DMS114 treated with DMSO at 0.1 percent for 48 hours (cell line): Measurements from ENCODE around the gene BROX.
"Not testable (repeated sequence)": the region's sequence is repeated elsewhere in the genome, so short reads cannot be mapped to it uniquely, and the experiment has no call there.

Experiments
- DNase-seq: peaks from one replicate; lab custom pipeline; 2025; ENCODE audit not compliant: unreplicated experiment; lab: John Stamatoyannopoulos, UW

The BROX gene, protein sequence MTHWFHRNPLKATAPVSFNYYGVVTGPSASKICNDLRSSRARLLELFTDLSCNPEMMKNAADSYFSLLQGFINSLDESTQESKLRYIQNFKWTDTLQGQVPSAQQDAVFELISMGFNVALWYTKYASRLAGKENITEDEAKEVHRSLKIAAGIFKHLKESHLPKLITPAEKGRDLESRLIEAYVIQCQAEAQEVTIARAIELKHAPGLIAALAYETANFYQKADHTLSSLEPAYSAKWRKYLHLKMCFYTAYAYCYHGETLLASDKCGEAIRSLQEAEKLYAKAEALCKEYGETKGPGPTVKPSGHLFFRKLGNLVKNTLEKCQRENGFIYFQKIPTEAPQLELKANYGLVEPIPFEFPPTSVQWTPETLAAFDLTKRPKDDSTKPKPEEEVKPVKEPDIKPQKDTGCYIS

DNA sequence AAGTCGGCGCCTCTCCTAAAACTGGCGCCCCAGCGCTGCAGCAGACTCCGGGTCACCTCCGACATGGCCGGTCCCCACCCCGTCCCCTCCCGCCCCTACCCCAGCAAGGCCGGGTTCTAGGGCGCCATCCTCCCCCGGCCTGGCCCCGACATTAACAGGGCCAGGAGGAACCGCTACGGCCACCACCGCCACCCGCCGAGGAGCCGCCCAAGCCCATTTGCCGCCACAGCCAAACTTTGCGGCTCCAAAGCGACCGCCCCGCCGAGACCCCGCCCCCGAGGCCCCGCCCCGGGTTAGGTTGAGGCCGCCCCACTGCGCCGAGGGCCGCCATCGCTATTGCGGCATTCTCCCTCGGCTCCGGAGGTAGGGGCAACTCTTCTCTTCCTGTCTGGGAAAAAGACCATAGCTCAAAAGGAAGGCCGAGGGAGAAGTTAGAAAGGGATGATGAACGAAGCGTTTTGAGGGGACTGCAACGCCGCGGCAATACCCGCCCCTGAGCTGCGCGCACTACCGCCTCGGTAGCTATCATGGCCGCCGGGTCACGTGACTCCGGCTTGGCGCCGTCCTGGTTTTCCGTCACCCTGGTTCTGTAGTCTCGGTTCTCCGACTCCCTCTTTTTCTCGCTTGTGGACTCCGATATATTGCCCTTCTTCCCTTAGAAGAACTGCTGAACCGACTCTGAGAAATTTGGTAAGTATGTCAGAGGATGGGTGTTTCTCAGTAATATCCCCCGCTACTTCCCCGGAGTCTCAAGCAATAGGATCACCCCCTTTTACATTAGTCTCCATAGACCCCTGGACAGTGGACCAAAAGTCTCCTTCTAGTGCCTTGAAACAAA, at the start of gene BROX, which contains the start of gene AIDA:
Gene BROX (plus strand): TSS at position 312 of the 838 bp plus-strand sequence. CDS start 3,136 bp downstream, outside the sequence.
Gene AIDA (minus strand): TSS at position 239 of the 838 bp plus-strand sequence. CDS start 174 bp downstream, at position 65.
- DNase-seq: peak; percentile 79

DNA sequence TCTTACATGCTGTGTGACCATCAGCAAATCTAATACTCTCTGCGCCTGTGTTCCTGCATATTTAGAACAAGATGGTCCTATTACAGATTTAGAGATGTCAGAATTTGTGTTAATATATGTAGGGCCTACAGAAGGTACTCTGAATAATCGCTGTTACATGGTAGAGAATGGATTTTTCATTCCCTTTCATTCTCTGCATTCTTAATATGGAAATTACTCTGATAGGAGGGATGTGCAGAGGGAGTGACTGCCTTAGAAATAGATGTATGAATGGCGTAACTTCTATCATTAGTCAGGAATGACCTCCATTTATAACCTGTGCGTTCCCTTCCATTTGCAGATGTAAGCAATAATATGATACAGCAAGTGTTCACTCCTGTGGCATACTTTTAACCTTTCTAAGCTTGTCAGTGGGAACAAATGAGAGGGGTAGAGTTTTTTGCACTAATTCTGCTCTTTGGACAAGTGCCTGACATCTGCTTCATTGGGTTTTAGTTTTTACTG, 48.9 kb upstream of the BROX start:
- DNase-seq: no peak

DNA sequence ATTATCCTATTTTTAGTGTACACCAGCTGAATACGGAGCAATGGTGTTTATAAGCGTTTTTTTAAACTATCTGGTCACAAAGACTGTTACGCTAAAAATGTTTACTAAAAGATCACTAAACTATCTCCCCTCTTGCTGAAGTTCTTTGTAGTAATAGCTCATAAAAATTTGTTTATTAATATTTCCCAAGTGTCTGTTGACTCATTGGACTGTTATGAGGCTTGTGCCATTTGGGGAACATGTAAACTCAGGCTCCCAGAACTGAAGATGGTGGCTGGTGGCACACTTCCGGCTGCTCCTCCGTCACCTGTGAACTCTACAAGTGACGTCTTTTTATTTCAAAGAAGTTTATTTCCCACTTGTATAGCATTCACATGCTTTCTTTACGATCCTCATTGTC, 46.4 kb upstream of the BROX start:
- no peak for DNase-seq

DNA sequence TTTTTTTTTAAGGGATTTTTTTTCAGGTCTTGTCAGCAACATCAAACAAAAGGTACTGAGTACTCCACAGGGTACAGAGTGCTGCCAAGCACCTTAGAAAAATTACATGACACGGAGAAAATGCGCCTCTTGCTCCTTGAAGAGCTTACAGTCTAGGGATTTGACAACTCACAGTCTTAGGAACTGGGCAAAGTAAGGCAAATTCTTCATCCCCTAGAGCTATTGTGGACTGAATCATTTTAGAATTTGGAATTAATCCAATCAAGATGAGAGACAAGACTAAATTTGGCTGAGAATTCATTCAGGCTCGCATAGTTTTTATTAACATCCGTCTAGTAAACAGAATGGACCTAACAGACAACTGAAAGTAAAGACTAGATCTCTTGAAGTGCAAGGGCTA, 44.2 kb upstream of the BROX start:
- not testable (repeated sequence) for DNase-seq

DNA sequence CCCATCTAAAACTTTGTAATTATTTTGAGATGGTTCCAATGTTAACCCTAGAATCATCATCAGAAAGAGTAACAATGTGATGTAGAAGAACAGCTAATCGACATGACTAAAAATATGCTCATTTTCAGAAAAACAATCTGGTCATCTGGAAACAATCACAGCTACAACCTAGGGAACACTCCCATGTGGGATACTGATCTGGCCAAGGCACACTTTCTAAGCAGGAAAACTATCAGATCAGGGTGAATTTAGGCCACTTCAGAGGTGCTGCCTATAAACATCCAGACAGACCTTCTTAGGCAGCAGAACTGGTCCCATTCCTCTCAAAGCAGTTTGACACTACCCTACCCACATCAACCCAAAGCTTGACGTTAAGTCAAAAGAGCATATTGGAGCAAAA, 43.3 kb upstream of the BROX start:
- not testable (repeated sequence) for DNase-seq

DNA sequence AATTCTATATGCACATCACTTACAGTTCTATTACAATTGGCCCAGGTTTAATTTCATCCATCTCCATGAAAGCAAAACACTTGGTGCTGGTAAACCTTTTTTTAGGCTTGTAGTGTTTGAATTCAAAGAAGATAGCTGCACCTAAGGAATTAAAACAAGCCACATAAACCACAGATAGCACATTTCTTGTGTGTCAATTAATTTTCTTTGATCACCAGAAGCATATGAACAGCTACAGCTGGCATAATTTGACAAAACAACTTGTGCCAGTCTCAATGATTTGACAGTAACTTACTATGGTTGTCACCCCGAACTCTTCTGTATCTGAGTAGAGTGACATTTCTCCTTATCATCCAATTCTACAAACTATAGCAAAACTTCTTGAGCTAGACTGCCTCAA, 42.3 kb upstream of the BROX start:
- no peak for DNase-seq

DNA sequence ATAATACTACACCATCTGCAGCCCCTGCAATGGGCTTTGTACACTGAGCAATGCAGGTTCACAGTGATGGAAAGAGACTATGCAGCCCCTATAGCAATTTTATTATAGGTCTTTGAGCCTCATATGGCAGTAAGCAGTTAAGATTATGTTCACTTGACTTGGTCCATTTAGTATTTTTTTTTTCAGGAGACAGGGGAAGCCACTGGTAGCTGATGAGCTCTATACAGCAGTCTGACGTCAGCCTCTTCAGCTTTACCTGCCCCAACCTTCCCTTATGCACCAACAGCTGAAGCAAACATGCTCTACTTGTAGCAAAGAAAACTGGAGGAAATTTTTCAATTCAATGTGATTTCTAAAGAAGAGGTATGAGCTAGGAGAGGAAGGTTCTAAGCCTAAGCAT, 32.3 kb upstream of the BROX start:
- no peak for DNase-seq

DNA sequence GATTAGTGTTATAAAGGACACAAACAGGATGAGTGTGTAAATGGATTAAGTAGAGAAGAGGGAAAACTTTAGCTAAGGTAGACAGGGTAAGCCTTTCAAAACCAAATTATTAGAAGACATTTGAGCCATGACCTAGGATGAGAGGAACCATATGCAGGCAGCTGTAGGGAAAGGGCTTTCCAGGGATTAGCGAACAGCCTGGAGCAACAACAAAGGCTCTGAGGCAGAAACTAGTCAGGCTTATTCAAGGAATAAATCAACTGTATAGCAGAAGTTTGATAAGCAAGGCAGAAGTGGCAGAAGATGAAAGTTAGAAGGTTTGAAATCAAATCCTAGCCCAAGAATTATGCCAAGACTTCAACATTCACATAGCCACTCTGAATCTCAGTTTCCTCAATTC, 21.3 kb upstream of the BROX start:
- DNase-seq: no peak

DNA sequence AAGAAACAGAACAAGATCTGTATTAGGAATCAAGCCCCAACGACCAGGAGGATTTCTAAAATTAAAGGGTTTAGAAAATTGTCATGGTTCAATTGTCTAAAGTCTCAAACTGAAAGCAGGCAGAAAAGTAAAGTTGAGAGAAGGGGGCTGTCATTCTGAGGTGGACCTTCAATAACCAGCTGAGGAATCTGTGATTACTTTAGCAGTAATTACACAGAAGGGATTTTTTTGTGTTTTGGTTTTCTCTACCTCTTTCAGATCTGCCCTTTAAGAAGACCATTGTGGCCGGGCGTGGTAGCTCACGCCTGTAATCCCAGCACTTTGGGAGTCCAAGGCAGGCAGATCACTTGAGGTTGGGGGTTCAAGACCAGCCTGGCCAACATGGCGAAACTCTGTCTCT, 17.4 kb upstream of the BROX start:
- DNase-seq: no peak

DNA sequence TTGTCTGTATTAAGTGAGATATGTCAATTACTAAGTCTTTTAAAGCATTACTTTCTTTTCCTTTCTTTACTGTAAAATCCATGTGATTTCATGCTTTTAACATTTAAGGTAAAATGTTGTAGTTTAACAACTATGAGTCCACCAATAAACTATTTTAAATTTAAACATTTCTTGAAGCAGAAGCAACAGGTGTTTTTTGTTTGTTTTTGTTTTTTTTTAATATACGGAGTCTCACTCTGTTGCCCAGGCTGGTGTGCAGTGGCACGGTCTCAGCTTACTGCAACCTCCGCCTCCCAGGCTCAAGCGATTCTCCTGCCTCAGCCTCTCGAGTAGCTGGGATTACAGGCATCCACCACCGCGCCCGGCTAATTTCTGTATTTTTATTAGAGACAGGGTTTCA, 15.6 kb upstream of the BROX start:
- DNase-seq: no peak

DNA sequence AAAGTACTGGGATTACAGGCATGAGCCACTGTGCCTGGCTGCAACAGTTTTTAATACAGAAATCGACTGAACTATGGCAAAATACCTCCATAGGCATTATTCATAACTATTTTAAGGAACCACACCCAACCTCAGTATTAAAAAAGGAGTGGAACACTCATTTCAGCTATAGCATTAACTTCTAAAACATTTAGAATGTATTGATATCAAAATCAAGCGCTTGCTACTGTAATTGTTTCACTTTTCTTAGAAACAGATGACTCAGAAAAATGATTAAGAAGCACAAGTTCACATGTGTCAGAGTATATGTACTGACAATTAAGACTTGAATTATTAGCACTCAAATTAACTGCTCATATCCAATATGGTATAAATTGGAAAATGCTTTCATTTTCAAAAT, 15.2 kb upstream of the BROX start:
- no peak for DNase-seq

DNA sequence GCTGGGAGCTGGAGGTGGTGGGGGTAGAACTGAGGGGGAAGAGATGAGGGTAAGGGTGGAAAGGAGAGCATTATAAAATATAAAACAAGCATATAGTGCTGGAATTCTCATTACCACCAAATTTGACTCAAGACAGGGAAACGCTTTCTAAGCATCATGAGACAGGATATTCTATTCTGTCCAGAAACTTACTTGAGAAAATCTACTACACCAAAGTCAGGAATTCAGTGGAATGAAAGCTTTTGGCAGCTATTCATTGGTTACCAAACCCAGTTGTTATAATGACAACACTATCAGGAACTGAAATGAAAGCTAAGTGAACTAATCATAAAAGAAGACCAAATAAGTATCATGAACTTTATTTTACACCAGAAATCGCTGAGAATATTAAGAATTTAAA, 14.5 kb upstream of the BROX start:
- DNase-seq: no peak

DNA sequence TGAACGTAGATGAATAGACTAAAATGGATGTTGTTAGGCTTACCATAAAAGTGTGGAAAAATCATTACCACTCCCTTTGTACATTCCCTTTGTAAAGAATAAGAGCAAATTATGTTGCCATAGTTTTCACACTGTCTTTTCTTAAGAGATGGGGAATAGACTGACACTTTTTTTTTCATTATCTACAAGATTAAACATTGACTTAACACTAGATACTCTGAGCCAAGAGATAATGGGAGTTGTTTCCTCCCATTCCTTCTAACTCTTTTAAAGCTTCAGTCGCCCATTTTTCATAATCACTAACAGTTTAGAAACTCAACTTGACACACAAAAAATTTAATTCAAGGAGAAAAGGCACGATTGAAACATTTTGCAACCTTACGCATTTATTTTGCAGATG, 10.2 kb upstream of the BROX start:
- no peak for DNase-seq

DNA sequence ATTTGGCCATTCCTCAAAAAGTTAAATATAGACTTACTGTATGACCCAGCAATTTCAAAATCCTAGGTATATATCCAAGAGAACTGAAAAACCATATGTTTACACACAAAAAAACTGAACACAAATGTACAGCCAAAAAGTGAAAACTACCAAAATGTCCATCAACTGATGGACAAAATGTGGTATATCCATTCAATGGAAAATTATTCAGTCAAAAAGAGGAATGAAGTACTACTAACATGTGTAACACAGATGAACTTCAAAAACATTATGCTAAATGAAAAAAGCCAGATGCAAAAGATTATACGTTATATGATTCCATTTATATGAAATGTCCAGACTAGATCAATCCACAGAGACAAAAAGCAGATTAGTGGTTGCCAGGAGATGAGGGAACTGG, 8.1 kb upstream of the BROX start:
- DNase-seq: no peak

DNA sequence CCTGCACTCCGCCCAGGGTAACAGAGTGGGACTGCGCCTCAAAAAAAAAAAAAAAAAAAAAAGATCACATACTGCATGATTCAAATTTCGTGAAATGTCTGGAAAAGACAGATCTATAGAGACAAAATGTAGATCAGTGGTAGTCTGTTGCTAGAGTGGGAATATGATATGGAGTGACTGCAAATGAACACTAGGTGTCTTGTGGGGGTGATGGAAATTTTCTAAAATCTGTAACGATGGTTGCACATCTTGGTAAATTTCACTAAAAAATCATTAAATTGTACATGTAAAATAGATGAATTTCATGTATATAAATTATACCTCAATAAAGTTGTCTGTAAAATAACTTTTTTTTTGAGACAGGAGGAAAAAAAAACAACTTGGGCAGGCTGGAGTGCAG, 5.5 kb upstream of the BROX start:
- DNase-seq: no peak

DNA sequence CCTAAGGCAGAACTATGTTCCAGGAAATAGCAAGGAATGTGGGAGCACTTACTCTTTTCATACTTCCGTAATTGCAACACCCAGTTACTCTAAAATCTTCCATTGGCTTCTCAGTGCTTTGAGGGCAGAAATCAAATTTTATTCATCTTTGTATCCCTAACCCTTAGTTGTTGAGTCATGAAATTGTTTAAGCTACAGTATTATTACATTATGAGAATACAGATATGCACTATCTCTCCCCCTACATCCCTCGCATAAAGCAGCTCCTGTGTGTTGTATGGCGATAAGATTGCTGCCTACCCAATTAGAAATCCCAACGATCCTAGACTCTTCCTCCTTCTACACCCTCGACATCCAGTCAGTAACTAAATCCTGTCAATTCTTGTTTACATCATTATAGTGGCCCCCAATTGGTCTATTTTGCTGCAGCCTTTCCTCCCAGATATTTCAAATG, 2.6 kb upstream of the BROX start:
- no peak for DNase-seq

DNA sequence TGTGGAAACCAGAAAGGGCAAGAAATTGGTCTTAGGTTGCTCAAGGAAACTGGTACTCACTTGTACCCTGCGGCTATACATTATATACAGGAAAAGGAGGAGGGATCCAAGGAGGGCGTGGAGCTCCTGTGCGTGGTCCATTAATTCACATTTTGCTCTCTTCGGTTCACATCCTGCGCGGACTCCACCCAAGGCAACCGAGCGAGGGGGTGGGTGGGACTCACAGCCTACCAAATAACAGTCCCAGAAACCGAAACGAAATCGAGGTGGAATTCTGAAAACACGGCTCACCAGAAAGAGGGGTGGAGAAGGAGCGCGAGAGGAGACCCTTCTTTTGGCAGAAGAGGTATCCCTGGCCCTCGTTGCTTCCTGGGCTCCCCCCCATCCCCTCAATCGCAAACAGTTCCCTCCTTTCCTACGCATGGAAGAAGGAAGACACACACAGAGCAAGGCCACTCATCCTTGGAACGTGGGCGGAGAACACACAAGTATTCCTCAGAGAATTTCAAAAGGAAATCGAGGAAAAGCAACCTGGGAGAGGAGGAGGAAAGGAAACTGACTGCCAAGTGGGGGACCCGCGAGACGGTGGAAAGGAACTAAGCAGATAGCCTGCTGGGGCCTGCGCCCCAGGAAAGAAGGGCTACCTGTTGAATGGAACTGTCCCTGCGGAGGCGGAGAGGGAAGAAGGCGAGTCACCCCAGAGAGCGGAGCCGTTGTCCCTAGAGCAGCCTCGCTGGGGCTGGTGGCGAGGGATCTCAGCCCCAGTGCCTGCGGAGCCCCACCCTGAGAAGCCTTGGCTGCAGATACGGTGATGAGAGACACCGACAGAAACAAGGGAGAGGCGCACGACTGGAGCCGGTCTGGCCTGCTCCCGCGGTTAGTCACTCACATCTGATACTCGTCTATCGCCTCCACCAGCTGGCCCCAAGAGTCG, 778 bp upstream of the BROX start:
- peak; percentile 30 for DNase-seq

DNA sequence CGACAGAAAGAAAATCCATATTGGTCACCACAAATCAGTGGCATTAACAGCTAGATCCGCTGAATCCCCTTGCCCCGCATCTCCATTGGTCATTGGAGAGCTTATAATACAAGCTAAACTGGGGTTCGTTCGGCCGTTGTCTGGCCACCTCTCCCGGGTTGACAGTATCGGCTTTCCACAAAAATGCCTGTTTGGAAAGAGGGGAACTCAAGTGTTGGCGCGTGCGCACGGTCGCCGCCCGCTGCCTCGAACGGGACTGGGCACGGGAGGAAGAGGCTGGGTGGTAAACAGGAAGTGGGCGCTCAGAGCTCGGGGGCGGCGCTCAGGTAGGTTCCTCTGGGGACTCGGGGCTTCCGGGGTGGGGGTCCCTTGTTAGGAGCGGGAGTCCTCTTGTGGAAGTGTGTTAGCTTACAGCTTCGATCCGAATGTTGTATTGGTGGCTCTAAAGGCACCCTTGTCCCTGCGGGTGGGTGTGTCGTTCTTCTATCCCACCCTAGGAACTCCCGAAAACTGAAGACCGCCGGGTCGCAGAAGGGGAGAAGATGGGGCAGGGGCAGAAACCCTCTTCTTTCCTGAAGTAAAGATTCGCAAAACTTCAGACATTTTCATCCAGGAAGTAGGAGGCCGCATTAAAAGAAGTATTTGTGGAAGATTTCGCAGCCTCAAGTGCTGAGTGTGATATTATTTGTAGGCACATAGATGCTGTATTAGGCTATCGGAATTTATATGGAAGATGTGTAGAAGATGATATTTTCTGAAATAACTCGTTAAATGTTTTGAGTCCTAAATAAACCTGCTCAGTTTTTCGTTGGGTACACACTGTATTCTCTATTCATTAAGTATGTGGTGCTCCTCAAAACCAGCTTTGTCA, 962 bp downstream of the BROX start:
- peak; percentile 92 for DNase-seq

DNA sequence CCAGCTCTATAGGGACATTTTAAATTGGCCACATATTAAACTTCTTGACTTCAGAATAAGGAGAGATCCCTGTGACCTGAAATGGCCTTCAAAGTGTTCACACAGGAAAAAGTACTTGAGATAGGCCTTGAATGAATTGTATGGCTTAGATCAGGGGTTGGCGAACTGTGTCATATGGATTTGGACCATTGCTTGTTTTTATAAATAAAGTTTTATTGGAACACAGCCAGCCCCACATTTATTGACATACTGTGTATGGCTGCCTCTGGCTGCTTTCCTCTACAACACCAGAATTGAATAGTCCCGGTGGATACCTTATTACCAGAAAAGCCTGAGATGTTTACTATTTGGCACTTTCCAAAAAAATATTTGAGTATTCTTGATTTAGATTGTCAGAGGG, 4.0 kb downstream of the BROX start:
- DNase-seq: no peak

DNA sequence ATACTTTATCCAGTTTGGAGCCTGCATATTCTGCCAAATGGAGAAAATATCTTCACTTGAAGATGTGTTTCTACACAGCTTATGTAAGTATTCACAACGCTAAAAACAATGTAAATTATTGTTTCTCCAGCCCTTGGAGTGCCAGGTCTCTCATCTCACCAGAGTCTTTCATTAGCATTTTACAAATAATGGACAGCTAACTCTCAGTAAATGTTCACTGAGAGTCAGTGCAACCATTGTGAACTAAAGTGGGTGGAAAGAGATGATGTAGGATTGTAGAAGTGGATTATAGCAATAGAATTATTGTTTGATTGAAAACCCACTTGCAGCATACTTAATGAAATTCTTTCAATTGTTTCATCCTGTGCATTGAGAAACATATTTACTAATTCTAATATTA, 16.4 kb downstream of the BROX start:
- no peak for DNase-seq
